Fibroblast of lung (primary cell): ENCODE results near the gene ZNF548. TPM values are rescaled to one million over a fixed set of nuclear protein-coding genes. Genes with fewer than 3 reads are reported as not detected.

Experiments used
- DNase-seq, 2 donors: peaks; one replicate each; pipeline versions ENCODE4 v3.0.0 to v3.0.0-alpha.2; 2010; ENCODE audit warnings: low read depth in 2 of 2
- H2AFZ ChIP-seq: 2 replicates; pipeline ENCODE4 v1.5.1; 2012; ENCODE audit warnings: low read length, control low read depth, inconsistent platforms
- H3K27ac ChIP-seq: 2 replicates; pipeline ENCODE4 v1.5.1; 2011; ENCODE audit warnings: low read length, control low read depth; ENCODE audit not compliant: insufficient read depth
- H3K27me3 ChIP-seq: 2 replicates; pipeline ENCODE4 v1.5.1; 2011; ENCODE audit warnings: mild to moderate bottlenecking, low read length; ENCODE audit not compliant: control insufficient read depth, insufficient read depth
- H3K36me3 ChIP-seq: 2 replicates; pipeline ENCODE4 v1.5.1; 2011; ENCODE audit warnings: low read length; ENCODE audit not compliant: control insufficient read depth, insufficient read depth
- H3K4me1 ChIP-seq: 2 replicates; pipeline ENCODE4 v1.5.1; 2011; ENCODE audit warnings: low read length; ENCODE audit not compliant: control insufficient read depth, insufficient read depth; ENCODE audit errors: extremely low read depth
- H3K4me2 ChIP-seq: 2 replicates; pipeline ENCODE4 v1.5.1; 2011; ENCODE audit warnings: low read length, control low read depth; ENCODE audit not compliant: insufficient read depth; ENCODE audit errors: extremely low read depth
- H3K4me3 ChIP-seq, 4 experiments: fragments of 200-600 bp in 1 of 4; sonication (generic) in 1 of 4; replicated peaks in 1 of 4; 2 replicates each; pipeline ENCODE4 v1.5.1; 2011 to 2016; ENCODE audit warnings: low read length in 4 of 4, low read depth in 3 of 4, mild to moderate bottlenecking in 3 of 4, control low read depth in 2 of 4, inconsistent platforms in 1 of 4, mixed read lengths in 1 of 4; ENCODE audit not compliant: insufficient read depth in 1 of 4; ENCODE audit errors: control extremely low read depth in 1 of 4
- H3K79me2 ChIP-seq: 2 replicates; pipeline ENCODE4 v1.5.1; 2012; ENCODE audit warnings: mild to moderate bottlenecking, low read length, inconsistent platforms; ENCODE audit not compliant: control insufficient read depth, insufficient read depth
- H3K9ac ChIP-seq: 2 replicates; pipeline ENCODE4 v1.5.1; 2011; ENCODE audit warnings: mild to moderate bottlenecking, low read length, control low read depth; ENCODE audit not compliant: insufficient read depth
- H3K9me3 ChIP-seq: 2 replicates; pipeline ENCODE4 v1.5.1; 2012; ENCODE audit warnings: low read depth, low read length; ENCODE audit not compliant: control insufficient read depth, insufficient read depth
- H4K20me1 ChIP-seq: 2 replicates; pipeline ENCODE4 v1.5.1; 2011; ENCODE audit warnings: low read length; ENCODE audit not compliant: control insufficient read depth, insufficient read depth; ENCODE audit errors: extremely low read depth
- EZH2 ChIP-seq: IDR thresholded peaks from 2 replicates; pipeline ENCODE4 v1.5.1; 2012; ENCODE audit warnings: low read length, control low read depth, mild to moderate bottlenecking; ENCODE audit errors: missing control alignments
- polyA plus RNA-seq, 2 donors: library from polyadenylated mRNA; depleted of rRNA in 1 of 2; stranded (reverse) in 1 of 2; unstranded in 1 of 2; fragments of >200 nt; gene quantifications; 2 replicates each; pipeline ENCODE4 v1.2.1, GENCODE V29; 2011 to 2012; ENCODE audit warnings: missing spikeins in 1 of 2
- total RNA-seq: library from RNA; depleted of rRNA; stranded (reverse); fragments of >200 nt; gene quantifications from 2 replicates; pipeline ENCODE4 v1.2.1, GENCODE V29; 2014
- TF ChIP-seq, protein P1 (sequence below), 2 donors: IDR thresholded peaks in 1 of 2; conservative IDR thresholded peaks in 1 of 2; 1 replicate in 1 of 2; 2 replicates in 1 of 2; pipeline ENCODE4 v1.5.1; 2011 to 2012; ENCODE audit warnings: low read length in 2 of 2, control low read depth in 1 of 2, inconsistent platforms in 1 of 2, low read depth in 1 of 2, mild to moderate bottlenecking in 1 of 2

Gene ZNF548
- total and polyA plus RNA-seq, 2 donors (not counting 1 experiment from before 2014, with no cell fraction given) = 12.0 to 21.1 TPM

DNA sequence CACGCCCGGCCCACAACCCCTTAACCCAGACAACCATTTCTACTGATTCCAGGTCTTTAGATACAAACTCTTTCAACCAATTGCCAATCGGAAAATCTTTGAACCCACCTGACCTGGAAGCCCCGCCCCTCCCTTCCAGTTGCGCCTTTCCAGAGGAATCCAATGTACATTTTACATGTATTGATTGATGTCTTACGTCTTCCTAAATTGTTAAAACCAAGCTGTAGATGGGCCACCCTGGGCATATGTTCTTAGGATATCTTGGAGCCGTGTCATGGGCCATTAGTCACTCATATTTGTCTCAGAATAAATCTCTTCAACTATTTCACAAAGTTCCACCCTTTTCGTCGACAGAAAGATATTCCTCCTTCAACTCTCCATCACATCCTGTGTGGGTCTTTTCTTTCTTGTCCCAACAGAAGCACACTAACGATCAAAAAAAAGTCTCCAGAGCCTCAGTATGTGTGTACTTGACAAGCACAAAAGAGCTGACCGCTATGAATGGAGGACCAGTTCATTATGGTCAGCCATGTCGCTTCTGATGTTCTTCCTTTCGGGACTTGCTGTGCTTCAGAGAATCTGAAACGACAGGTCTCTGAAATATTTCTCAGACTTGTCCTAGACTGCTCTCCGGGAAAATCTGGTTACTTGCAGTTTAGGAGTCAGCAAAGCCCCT, 44.9 kb downstream of the ZNF548 start:
- H4K20me1 ChIP-seq = no peaks in the 10 kb centered on the region
- H3K27me3 ChIP-seq = no peaks in the 10 kb centered on the region
- TF ChIP-seq EZH2 = no peak
- TF ChIP-seq, protein P1, sequence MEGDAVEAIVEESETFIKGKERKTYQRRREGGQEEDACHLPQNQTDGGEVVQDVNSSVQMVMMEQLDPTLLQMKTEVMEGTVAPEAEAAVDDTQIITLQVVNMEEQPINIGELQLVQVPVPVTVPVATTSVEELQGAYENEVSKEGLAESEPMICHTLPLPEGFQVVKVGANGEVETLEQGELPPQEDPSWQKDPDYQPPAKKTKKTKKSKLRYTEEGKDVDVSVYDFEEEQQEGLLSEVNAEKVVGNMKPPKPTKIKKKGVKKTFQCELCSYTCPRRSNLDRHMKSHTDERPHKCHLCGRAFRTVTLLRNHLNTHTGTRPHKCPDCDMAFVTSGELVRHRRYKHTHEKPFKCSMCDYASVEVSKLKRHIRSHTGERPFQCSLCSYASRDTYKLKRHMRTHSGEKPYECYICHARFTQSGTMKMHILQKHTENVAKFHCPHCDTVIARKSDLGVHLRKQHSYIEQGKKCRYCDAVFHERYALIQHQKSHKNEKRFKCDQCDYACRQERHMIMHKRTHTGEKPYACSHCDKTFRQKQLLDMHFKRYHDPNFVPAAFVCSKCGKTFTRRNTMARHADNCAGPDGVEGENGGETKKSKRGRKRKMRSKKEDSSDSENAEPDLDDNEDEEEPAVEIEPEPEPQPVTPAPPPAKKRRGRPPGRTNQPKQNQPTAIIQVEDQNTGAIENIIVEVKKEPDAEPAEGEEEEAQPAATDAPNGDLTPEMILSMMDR (conservative IDR thresholded peaks at IDR 0.05 in 1 of 2, IDR thresholded peaks at IDR 0.05 in 1 of 2; ENCODE audit: low read depth in 1 of 2, low read length in 2 of 2) = no peak
- H3K4me1 ChIP-seq = peaks cover 5% of the 10 kb centered on the region
- H3K9ac ChIP-seq = peak overlapping the region; percentile 21
- peaks cover 26% of the 10 kb centered on the region for H3K79me2 ChIP-seq
- peak overlapping the region; percentile 69 for H3K4me2 ChIP-seq
- H3K27ac ChIP-seq = peak overlapping the region; percentile 60
- H3K36me3 ChIP-seq = no peaks in the 10 kb centered on the region
- peak overlapping the region; percentile 68 to 88 (median 78) for H3K4me3 ChIP-seq
- peak overlapping the region; percentile 93 for H2AFZ ChIP-seq
- no peaks in the 10 kb centered on the region for H3K9me3 ChIP-seq
- no peak for DNase-seq

DNA sequence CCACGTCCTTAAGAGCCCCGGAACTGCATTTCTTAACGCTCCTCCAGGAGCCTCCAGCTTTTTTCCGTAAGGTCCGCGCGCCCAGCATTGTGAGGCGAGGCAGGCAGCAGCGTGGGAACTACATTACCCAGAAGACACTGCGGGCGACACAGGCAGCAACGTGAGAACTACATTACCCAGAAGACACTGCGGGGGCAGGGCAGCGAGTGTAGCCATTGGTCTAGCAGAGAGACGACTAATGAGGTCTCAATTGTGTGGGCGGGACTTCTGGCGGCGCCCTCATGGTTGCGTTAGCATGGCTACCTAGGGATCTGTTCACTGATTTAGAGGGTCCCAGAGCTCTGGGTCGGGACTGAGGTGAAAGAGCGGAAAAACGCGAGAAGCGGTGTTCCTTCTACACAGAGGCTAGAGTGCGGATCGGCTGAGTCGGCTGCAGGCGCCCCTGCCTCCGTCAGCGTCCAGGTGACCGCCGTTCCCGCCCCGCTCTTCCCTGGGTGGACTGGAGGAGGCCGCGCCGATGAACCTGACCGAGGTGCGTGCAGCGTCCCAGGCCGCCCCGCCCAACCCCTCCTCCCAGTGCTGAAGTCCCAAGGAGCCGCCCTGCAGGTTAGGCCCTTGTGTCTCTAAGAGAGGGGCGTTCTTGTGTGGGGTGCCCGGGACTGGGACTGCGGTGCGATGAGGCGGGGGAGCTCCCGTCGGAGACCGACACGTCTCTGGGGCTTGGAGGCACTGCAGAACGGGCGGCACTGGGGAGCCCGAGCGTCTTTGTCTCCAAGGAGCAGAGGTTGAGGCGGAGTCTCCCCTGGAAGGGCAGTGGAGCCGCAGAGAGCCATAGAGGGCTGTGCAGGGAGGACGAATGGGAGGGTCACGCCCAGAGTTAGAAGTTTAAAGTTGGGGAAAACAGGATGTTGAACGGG, 45.7 kb downstream of the ZNF548 start, which contains the start of gene ZNF749:
Gene ZNF749, plus strand, starts transcription at position 264 of the 917 bp plus-strand sequence. Its CDS starts 254 bp downstream, at position 518.
- Histone ChIP-seq H2AFZ (peak within 1 kb of the TSS; percentile 98), H3K27ac (peak within 1 kb of the TSS; percentile 60), H3K27me3 (no peaks in the 10 kb centered on the region), H3K4me2 (peak within 1 kb of the TSS; percentile 73), H3K9ac (peak within 1 kb of the TSS; percentile 68), H3K36me3 (no peaks in the 10 kb centered on the region), H3K4me3 (peak within 1 kb of the TSS; percentile 68 to 88 (median 78)), H3K79me2 (peaks cover 31% of the 10 kb centered on the region), H3K9me3 (no peaks in the 10 kb centered on the region), H3K4me1 (peaks cover 5% of the 10 kb centered on the region), H4K20me1 (no peaks in the 10 kb centered on the region)
- DNase-seq = peak; percentile 96 to 98
- TF ChIP-seq EZH2 = no peak
- TF ChIP-seq, protein P1 (conservative IDR thresholded peaks at IDR 0.05 in 1 of 2, IDR thresholded peaks at IDR 0.05 in 1 of 2; ENCODE audit: low read depth in 1 of 2, low read length in 2 of 2) = no peak

DNA sequence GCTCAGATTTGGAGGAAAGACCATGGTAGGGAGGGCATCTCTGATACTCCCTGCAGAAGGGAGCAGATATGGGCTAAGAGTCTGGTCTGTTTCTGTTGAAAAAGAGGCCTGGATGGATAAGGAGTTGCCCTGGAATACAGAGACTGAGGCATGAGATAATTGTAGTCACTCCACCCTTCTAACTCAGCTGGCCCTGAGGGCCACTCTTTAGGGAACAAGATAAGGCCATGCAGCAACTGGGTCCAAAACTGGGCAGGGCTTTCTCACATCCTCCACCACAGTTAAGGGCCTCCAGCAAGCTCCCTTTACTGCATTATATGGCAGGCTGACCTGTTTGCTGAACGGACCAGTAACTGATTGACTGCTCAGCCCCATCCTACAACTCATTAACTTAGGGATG, 46.8 kb downstream of the ZNF548 start:
- H3K9ac ChIP-seq = no peak overlapping the region
- DNase-seq = no peak
- H3K9me3 ChIP-seq = no peaks in the 10 kb centered on the region

More for the DNA sequence above, 46.8 kb downstream of the ZNF548 start:
- H3K4me2 ChIP-seq = peak overlapping the region; percentile 73
- peaks cover 31% of the 10 kb centered on the region for H3K79me2 ChIP-seq
- H3K4me3 ChIP-seq = peak overlapping the region; percentile 68 to 88 (median 78)
- H3K36me3 ChIP-seq = no peaks in the 10 kb centered on the region
- H3K4me1 ChIP-seq = peaks cover 5% of the 10 kb centered on the region
- no peak for TF ChIP-seq EZH2
- TF ChIP-seq, protein P1 (conservative IDR thresholded peaks at IDR 0.05 in 1 of 2, IDR thresholded peaks at IDR 0.05 in 1 of 2; ENCODE audit: low read depth in 1 of 2, low read length in 2 of 2) = no peak
- H4K20me1 ChIP-seq = no peaks in the 10 kb centered on the region
- no peak overlapping the region for H3K27ac ChIP-seq
- H3K27me3 ChIP-seq = no peaks in the 10 kb centered on the region
- no peak overlapping the region for H2AFZ ChIP-seq
